Limb (tissue), 2 donors: ENCODE data around the gene RSPO1.

ENCODE experiments used
- DNase-seq, 2 donors: peaks; one replicate each; pipeline ENCODE4 v3.0.0-alpha.2; 2016; ENCODE audit errors: extremely low spot score in 2 of 2

Gene RSPO1

GRCh38 chr1:37570528-37571334, 64.0 kb downstream of the RSPO1 start:
- no peak for DNase-seq

- DNase-seq = no peak
These were observed 67.7 kb downstream of the RSPO1 start for GRCh38 chr1:37567023-37567422.

- DNase-seq = no peak
These were observed 69.8 kb downstream of the RSPO1 start for GRCh38 chr1:37564892-37565291.

GRCh38 chr1:37562984-37563383, 71.7 kb downstream of the RSPO1 start:
- DNase-seq = no peak
